Mucosa of gallbladder (tissue), 1 donor: ENCODE measurements around the gene TRIM29. TPM values are rescaled to one million over a fixed set of nuclear protein-coding genes. Genes with fewer than 3 reads are reported as not detected.
A peak's percentile ranks its signal among the peaks of the same experiment; 100 is the strongest.
"Not testable (repeated sequence)": the region's sequence is repeated elsewhere in the genome, so short reads cannot be mapped to it uniquely, and the experiment has no call there.

Experiments
- DNase-seq: peaks from one replicate; pipeline ENCODE4 v3.0.0-alpha.2; 2020; ENCODE audit warnings: low spot score
- total RNA-seq: library from RNA; stranded (reverse); gene quantifications from one replicate; pipeline ENCODE4 v1.2.1, GENCODE V29; 2021
- donor health status: DM: no; HTN: no; CAD: no.

The TRIM29 gene
- total RNA-seq, 1 donor from 2014 or later = 13.5 TPM

DNA sequence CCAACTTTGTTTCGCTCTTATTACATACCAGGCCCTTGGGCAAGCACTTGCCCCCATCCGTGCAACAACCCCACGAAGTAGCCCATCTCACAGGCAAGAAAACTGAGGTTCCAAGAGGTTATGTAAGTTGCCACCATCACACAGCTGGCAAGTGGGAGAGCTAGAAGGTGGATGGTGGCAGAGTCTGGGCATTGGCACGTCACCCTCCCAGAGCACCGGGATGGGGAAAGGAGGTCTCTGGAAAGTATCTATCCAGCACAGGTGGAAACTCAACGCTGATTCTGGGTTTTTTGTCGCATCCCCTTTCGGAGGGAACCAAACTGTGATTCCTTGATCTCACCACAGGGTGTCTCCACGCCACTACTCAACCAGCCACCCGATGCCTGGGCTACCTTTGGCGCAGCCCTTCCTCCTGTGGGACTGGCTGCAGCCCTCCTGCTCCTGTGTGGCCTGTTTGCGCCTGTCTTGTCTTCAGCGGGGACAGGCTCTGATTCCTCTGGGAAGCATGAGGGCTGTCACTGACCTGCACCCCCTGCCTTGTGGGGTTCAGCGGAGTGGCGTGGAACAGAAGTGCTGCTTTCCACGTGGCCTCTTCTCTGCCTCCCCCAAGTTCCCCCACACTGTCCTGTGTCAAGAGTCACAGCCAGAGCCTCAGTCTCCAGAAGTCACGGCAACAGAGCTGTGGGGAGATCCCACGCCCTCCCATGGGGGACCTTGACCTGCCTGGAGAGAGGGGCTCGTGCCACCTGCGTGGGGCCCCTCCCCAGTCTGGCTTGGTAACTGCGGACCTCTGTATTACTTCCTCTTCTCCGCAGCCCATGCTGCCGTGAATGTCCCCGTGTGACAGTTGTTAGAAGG, 34.4 kb upstream of the TRIM29 start:
- DNase-seq = peak; percentile 67

DNA sequence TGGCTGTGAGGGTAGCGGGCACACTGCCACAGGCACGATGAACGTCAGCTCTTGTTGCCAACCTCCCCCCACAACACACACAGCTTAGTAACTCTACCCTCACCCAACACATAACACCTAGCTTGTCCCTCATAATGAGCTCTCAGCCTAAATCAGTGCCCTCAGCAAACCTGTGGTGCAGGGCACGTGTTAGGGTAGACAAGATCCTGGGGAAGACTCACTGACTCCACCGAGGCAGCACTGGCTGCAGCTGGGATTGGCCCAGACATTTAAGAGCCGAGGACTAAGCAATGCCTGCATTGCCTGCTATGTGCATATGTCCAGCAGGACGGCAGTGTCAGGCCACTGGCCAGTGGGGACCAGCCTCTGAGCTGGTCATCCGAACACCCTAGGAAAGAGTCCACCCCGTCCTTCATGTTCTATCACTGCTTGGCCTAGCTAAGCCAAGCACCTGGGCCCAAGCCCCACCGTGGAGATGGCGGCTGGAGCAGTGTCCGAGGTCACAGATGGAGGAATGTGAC, 32.9 kb upstream of the TRIM29 start:
- peak; percentile 9 for DNase-seq

DNA sequence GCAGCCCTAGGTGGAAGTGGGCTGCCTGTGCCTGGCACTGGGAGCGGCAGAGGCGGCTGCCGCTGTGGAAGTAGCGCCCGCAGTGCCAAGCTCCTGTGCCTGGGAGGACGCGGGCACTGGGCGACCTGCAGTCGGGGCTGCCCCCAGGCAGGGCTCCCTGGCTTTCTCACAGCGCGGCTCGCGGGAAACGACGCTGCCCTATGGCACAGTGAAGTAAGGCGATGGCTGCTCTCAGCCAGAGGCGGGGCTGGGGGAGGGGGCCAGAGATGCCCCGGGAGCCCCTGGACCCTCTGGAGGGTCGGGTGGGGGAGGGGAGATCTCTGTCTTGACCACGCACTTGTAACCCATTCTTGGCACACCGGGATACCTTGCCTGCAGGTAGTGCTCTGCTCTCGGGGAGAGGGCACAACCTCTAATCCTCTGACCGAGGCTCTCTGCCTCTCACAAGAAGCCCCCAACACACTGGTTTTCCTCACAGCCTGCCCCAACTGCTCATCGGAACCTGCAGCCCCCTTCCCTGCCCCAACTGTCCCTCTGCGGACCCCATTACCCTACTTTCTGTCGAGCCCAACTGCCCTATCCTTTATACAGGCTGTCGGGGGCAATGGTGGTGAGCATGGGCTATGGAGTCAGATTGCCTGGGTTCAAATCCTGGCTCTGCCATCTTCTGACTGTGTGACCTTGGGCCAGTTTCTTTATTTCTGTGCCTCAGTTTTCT, 32.2 kb upstream of the TRIM29 start:
- DNase-seq = peak; percentile 7

GRCh38 chr11:120168960-120169681, 31.2 kb upstream of the TRIM29 start:
- peak; percentile 66 for DNase-seq

- DNase-seq = peak; percentile 14
Measured at GRCh38 chr11:120168108-120168959, 30.4 kb upstream of the TRIM29 start.

DNA sequence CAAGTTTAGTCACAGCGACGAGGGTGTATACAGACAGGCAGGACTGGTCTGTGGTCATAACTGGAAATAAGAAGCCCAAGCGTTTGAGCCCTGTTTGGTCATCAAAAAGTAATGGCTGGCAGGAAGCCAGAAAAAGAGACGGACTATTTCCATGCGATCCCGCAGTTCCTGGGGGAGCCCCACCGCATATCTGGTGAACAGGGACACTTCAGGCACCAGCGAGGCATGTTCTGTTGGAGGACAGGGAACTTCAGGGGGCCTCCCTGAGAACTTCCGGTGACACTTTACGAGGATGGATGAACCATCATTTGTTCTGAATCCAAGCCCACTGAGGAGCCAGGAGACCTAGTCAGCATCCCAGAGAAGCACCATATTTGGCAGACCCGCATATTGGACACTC, 29.7 kb upstream of the TRIM29 start:
- DNase-seq = no peak

- no peak for DNase-seq
Measured at GRCh38 chr11:120160436-120160835, 22.5 kb upstream of the TRIM29 start.

DNA sequence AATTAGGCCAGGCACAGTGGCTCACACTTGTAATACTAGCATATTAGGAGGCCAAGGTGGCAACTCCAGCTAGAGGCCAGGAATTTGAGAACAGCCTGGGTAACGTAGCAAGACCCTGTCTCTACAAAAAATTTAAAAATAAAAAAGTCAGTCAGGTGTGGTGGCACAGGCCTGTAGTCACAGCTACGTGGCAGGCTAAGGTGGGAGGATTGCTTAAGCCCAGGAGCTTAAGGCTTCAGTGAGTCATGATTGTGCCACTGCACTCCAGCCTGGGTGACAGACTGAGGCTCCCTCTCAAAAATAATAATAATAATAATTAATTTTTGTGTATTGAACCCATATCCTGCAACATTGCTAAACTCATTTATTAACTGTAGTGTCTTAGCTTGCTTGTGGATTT, 15.3 kb upstream of the TRIM29 start:
- DNase-seq = no peak

DNA sequence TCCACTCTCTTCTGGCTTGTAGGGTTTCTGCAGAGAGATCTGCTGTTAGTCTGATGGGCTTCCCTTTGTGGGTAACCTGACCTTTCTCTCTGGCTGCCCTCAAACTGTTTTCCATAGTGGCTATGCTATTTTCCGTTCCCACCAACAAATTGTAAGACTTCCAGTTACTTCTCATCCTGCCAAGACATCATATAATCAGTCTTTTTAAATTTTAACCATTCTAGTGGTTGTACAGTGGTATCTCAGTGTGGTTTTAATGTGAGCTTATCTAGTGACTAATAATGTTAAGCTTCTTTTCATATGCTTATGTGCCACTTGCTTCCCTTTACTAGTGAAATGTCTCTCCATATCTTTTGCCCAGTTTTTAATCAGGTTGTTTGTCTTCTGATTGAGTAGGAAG, 13.6 kb upstream of the TRIM29 start:
- DNase-seq = no peak

DNA sequence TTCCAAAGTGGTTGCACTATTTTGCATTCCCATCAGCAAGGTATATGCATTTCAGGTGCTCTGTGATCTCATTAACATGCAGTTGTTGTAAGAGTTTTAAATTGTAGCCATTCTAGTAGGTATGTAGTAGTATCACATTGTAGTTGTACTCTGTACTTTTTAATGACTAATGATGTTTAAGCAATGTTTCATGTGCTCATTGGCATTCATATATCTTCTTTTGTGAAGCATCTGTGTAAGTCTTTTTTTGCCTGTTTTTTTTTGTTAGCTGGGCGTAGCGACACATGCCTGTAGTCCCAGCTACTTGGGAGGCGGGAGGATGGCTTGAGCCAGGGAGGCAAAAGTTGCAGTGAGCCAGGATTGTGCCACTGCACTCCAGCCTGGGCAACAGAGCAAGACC, 11.3 kb upstream of the TRIM29 start:
- no peak for DNase-seq

- DNase-seq = peak; percentile 4
Measured at GRCh38 chr11:120147950-120148270, 10.0 kb upstream of the TRIM29 start.

- DNase-seq = peak; percentile 8
Measured at GRCh38 chr11:120147094-120147949, 9.4 kb upstream of the TRIM29 start.

GRCh38 chr11:120146413-120147093, 8.6 kb upstream of the TRIM29 start:
- peak; percentile 7 for DNase-seq

GRCh38 chr11:120144501-120144900, 6.6 kb upstream of the TRIM29 start:
- no peak for DNase-seq

DNA sequence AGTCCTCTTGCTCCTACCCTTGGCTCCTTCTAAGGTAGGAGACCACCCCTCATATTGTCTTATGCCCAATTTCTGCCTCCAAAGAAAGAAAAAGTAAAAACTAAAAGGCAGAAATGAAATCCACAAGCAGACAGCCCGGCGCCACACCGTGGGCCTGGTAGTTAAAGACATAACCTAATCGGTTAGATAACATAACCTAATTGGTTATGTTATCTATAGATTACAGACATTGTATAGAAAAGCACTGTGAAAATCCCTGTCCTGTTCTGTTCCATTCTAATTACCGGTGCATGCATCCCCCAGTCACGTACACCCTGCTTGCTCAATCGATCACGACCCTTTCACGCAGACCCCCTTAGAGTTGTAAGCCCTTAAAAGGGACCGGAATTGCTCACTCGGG, 5.6 kb upstream of the TRIM29 start:
- not testable (repeated sequence) for DNase-seq

DNA sequence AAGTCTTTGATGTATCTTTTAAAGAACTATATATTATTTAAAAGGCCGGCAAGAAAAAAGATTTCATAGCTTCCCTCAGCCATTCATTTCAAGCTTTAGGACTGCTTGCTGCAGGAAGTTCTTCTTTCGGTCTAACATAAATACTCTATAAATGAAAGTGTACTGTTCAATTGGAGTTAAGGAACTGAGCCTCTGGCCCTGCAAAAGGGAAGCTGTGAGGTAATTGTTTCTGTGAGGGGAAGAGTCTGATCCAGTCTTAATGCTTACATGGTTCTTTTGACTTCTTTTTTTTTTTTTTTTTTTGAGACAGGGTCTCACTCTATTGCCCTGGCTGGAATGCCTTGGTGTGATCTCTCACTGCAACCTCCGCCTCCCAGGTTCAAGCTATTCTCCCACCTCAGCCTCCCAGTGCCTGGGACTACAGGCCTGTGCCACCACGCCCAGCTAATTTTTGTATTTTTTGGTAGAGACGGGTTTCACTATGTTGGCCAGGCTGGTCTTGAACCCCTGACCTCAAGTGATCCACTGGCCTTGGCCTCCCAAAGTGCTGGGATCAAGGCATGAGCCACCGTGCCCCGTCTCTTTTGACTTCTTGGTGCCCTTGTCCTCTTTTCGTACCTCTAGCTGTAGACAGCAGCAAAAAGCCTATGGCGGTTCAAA, 4.7 kb upstream of the TRIM29 start:
- peak; percentile 6 for DNase-seq

DNA sequence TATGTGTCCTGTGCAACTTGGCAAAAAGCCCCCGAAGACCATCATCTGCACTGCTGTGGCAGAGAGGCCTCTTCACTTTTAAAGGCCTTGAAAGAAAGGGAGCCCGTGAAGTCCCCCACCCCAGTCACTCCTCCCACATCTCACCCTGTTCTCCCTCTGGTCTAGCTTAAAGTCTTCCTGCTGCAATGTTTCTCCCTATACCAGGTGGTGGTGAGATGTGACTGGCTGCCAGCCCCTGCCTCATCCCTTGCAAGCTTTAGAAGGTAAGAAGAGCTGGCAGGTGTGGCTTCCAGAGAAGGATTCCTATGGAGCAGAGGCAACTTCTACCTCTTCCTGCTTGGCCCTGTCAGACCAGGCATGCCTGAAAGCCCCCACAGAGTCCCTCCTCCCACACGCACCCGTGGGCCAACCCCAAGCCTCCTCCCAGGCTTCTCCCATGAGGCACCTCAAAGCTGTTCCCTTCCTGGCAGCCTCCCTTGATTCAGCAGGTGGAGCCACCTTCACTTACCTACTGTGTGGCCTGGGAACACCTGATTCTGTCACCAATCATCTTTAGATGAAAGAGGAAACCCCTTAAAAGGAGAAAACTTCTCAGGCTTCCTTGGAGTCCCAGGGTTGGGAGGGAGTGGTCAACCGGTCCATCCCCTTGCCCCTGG, 4.0 kb upstream of the TRIM29 start:
- DNase-seq = peak; percentile 6

DNA sequence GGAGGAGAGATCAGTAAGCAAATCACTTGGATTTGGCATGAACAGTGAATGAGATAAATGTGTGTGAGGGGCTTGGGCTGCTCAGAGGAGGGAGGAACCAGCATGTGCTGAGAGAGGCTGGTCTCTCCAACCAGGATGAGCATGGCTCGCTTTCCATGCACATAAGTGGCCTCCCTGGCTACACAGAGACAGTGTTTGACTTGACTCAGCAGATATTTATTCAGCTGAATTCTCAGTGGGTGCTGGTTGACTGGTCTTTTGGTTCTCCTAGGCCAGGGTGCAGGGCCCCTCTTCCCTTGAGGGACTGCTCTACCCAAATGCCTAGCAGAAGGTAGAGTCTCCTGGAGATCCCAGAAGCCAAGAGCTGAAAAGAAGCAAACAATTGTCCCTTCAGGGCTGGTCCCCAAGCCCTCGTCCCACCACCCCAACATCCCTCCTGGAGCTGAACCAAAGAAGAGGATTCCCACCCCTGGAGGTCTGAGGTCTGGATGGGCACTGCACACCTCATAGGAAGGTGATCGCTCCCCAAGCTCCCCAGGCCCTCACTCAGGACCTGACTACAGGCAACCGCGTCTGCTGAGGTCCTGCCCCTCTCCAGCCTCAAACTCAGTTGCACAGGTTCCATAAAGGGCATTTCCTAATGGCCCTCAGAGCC, 3.3 kb upstream of the TRIM29 start:
- peak; percentile 6 for DNase-seq
